OCI-LY7 (cell line): ENCODE results near the gene ACOXL. TPM values are rescaled to one million over a fixed set of nuclear protein-coding genes. Genes with fewer than 3 reads are reported as not detected.

ENCODE experiments used
- BruUV-seq: library from RNA; stranded (reverse); fragments of 400-500 nt; replicated peaks from 2 replicates; lab custom pipeline; 2021; lab: Mats Ljungman, UMichigan
- CTCF ChIA-PET: fragments of 300-600 bp; sonication (Branson Sonifier 250); formaldehyde crosslinking; loops from one replicate; lab custom pipeline; 2022; ENCODE audit warnings: antibody characterized with exemption; ENCODE audit not compliant: unreplicated experiment; lab: Charles Lee
- POLR2A ChIA-PET: fragments of 300-600 bp; sonication (Branson Sonifier 250); formaldehyde crosslinking; loops from one replicate; lab custom pipeline; 2022; ENCODE audit warnings: antibody characterized with exemption; lab: Charles Lee
- DNase-seq: peaks from one replicate; pipeline ENCODE4 v3.0.0-alpha.2; 2015; ENCODE audit warnings: low spot score
- H2AFZ ChIP-seq: fragments of 200-600 bp; sonication (generic), shearing (Covaris generic); 2 replicates; pipeline ENCODE4 v1.6.1; 2014; ENCODE audit warnings: mild to moderate bottlenecking, antibody characterized with exemption, low read length, moderate library complexity
- H3K27ac ChIP-seq: fragments of 200-600 bp; sonication (generic); 2 replicates; pipeline ENCODE4 v1.5.1; 2014; ENCODE audit warnings: mixed run types, low read depth, mild to moderate bottlenecking, moderate library complexity, low read length, inconsistent platforms; ENCODE audit not compliant: poor library complexity, severe bottlenecking
- H3K36me3 ChIP-seq: fragments of 200-600 bp; sonication (generic); 2 replicates; pipeline ENCODE4 v1.6.1; 2014; ENCODE audit warnings: mild to moderate bottlenecking, antibody characterized with exemption, low read length, moderate library complexity, mixed read lengths; ENCODE audit not compliant: insufficient read depth
- H3K4me1 ChIP-seq: fragments of 200-600 bp; sonication (generic); 2 replicates; pipeline ENCODE4 v1.5.1; 2014; ENCODE audit warnings: mild to moderate bottlenecking, low read length; ENCODE audit not compliant: insufficient read depth, poor library complexity, severe bottlenecking
- H3K4me2 ChIP-seq: fragments of 200-600 bp; sonication (generic); 2 replicates; pipeline ENCODE4 v1.6.1; 2014; ENCODE audit warnings: mild to moderate bottlenecking, low read length
- H3K4me3 ChIP-seq: fragments of 200-600 bp; sonication (generic); 2 replicates; pipeline ENCODE4 v1.5.1; 2014; ENCODE audit warnings: mild to moderate bottlenecking, low read depth, low read length; ENCODE audit not compliant: poor library complexity, severe bottlenecking
- H3K79me2 ChIP-seq: fragments of 200-600 bp; sonication (generic); 2 replicates; pipeline ENCODE4 v1.6.1; 2016; ENCODE audit warnings: low read depth, mild to moderate bottlenecking, low read length, moderate library complexity, mixed read lengths; ENCODE audit not compliant: insufficient read depth
- H3K9me2 ChIP-seq: fragments of 200-600 bp; sonication (generic); 2 replicates; pipeline ENCODE4 v1.6.1; 2016; ENCODE audit warnings: mild to moderate bottlenecking, low read length, mixed read lengths; ENCODE audit not compliant: insufficient read depth
- H3K9me3 ChIP-seq: fragments of 200-600 bp; sonication (generic); 2 replicates; pipeline ENCODE4 v1.6.1; 2014; ENCODE audit warnings: mild to moderate bottlenecking, mixed run types, low read length, mixed read lengths
- H4K20me1 ChIP-seq: fragments of 200-600 bp; sonication (generic); 2 replicates; pipeline ENCODE4 v1.6.1; 2014; ENCODE audit warnings: mild to moderate bottlenecking, antibody characterized with exemption, low read length, moderate library complexity, mixed read lengths; ENCODE audit not compliant: insufficient read depth
- EZH2phosphoT487 ChIP-seq: fragments of 200-600 bp; sonication (generic); IDR thresholded peaks from 2 replicates; pipeline ENCODE4 v1.6.1; 2018; ENCODE audit warnings: low read depth, borderline replicate concordance, mild to moderate bottlenecking, mixed run types, antibody characterized with exemption, low read length, moderate library complexity, mixed read lengths
- intact Hi-C: fragments of 100-400 bp; cut with micrococcal nuclease; formaldehyde crosslinking; loops from one replicate; pipeline ENCODE4 v1.10.0; 2022; ENCODE audit not compliant: unreplicated experiment
- total RNA-seq, 2 experiments: library from RNA; depleted of rRNA in 1 of 2; stranded (reverse); fragments of >200 nt in 1 of 2; shearing (Covaris generic) in 1 of 2; gene quantifications; 2 replicates each; pipeline ENCODE4 v1.2.3, GENCODE V29; 2014 to 2022
- TF ChIP-seq, protein P1 (sequence below): fragments of 200-600 bp; sonication (generic); conservative IDR thresholded peaks from 2 replicates; pipeline ENCODE4 v1.5.1; 2014; ENCODE audit warnings: mild to moderate bottlenecking, antibody characterized with exemption, low read length, moderate library complexity, mixed read lengths

ACOXL gene
- total RNA-seq, 2 experiments from 2014 or later = 1.4 TPM; not detected in 1

DNA sequence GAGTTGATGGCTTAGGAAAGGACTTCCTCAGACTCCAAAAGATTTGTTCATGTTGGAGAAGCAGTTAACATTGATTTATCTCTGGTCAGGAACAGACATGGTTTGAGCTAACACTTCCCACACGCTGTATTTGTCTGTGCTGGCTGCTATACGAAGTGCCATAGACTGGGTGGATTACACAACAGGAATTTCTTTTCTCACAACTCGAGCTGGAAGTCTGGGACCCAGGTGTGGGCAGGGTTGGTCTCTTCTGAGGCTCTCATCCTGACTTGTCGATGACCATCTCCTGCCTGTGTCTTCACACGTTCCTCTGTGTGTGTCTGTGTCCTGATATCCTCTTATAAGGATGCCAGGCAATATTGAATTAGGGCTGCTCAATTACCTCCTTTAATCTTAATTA lies 224.9 kb downstream of the ACOXL start:
- H2AFZ ChIP-seq = no peak overlapping the region
- intact Hi-C loops = no loop called here
- no TSS peak for BruUV-seq
- H3K4me2 ChIP-seq = no peak overlapping the region
- TF ChIP-seq, protein P1, sequence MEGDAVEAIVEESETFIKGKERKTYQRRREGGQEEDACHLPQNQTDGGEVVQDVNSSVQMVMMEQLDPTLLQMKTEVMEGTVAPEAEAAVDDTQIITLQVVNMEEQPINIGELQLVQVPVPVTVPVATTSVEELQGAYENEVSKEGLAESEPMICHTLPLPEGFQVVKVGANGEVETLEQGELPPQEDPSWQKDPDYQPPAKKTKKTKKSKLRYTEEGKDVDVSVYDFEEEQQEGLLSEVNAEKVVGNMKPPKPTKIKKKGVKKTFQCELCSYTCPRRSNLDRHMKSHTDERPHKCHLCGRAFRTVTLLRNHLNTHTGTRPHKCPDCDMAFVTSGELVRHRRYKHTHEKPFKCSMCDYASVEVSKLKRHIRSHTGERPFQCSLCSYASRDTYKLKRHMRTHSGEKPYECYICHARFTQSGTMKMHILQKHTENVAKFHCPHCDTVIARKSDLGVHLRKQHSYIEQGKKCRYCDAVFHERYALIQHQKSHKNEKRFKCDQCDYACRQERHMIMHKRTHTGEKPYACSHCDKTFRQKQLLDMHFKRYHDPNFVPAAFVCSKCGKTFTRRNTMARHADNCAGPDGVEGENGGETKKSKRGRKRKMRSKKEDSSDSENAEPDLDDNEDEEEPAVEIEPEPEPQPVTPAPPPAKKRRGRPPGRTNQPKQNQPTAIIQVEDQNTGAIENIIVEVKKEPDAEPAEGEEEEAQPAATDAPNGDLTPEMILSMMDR = no peak
- TF ChIP-seq EZH2phosphoT487 = no peak
- ChIA-PET POLR2A (no interaction called here), CTCF (no interaction called here)
- H4K20me1 ChIP-seq = no peaks in the 10 kb centered on the region
- no peaks in the 10 kb centered on the region for H3K79me2 ChIP-seq
- H3K27ac ChIP-seq = no peak overlapping the region
- no peaks in the 10 kb centered on the region for H3K4me1 ChIP-seq
- no peaks in the 10 kb centered on the region for H3K9me2 ChIP-seq
- H3K4me3 ChIP-seq = no peak overlapping the region
- DNase-seq = no peak
- no peaks in the 10 kb centered on the region for H3K36me3 ChIP-seq
- no peaks in the 10 kb centered on the region for H3K9me3 ChIP-seq

DNA sequence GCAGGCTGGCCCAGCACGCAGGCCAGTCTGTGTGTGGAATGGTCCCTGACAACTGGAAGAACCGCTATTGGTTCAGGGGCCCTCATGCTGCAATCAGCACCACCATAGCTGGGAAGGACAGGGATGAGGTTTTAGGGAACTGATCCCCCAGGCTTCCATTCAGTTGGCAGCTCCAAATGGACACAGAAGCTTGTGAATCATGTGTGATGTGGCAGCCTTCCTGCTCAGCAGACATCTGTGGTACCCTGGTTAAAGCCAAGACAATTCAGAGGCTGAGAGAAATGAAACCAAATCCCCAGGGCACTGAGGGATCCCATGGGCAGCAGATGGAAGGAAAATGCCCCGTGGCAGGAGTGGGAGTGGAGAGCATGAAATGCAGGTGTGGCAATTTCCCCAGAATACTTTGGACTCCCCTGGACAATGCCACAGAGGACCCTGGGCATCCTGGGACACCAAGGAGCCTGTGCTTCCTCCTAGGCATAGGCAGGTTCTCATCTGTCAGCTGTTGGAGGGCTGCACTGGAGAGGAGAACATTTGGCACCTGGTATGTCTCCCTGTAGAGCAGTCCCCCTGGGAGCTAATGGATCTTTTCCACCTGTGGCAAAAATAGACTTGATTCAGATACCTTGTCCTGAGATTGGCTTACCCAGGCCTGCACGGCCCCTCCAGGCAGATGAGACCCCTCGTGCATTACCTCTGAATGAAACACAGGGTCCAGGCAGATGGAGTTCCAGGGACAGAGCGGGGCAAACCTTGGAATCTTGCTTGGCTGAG lies 226.2 kb downstream of the ACOXL start:
- POLR2A ChIA-PET = no interaction called here

DNA sequence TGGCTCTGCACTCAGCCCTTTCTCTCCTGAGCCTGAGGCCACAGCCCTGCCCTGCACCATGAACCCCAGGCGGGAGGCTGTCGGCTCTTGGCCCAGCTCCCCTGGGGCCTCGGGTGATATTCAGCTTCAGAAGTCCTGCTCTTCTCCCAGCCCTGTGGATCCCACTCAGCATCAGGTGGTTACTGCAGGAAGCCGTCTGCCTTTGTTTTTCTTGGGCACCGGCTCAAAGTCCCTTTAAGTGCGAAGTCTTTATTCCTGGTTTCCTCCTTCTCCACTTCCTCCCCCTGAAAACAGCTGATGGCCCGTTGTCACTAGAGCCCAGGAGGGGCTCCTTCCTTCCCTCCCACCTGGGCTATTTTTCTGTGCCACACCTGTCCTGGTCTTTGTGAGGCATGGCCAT lies 226.8 kb downstream of the ACOXL start:
- POLR2A ChIA-PET = no interaction called here
- Histone ChIP-seq H3K4me2 (no peak overlapping the region), H3K79me2 (no peaks in the 10 kb centered on the region), H2AFZ (no peak overlapping the region), H3K9me2 (no peaks in the 10 kb centered on the region), H3K4me1 (no peaks in the 10 kb centered on the region), H3K36me3 (no peaks in the 10 kb centered on the region), H4K20me1 (no peaks in the 10 kb centered on the region), H3K27ac (no peak overlapping the region), H3K9me3 (no peaks in the 10 kb centered on the region), H3K4me3 (no peak overlapping the region)
- CTCF ChIA-PET = no interaction called here
- intact Hi-C loops = no loop called here
- BruUV-seq = no TSS peak
- no peak for DNase-seq
- TF ChIP-seq, protein P1 = no peak
- TF ChIP-seq EZH2phosphoT487 = no peak

More for the DNA sequence above, 226.2 kb downstream of the ACOXL start:
- Histone ChIP-seq H4K20me1 (no peaks in the 10 kb centered on the region), H3K4me1 (no peaks in the 10 kb centered on the region), H3K4me3 (no peak overlapping the region), H3K9me2 (no peaks in the 10 kb centered on the region), H3K36me3 (no peaks in the 10 kb centered on the region), H3K4me2 (no peak overlapping the region), H2AFZ (no peak overlapping the region), H3K27ac (no peak overlapping the region), H3K9me3 (no peaks in the 10 kb centered on the region), H3K79me2 (no peaks in the 10 kb centered on the region)
- intact Hi-C loops = no loop called here
- CTCF ChIA-PET = no interaction called here
- TF ChIP-seq EZH2phosphoT487 = no peak
- TF ChIP-seq, protein P1 = no peak
- DNase-seq = no peak
- BruUV-seq = no TSS peak
